GM12874 (cell line): Measurements from ENCODE around the gene PWWP2B.

Experiments used
- CTCF ChIP-seq: IDR thresholded peaks from 2 replicates; pipeline ENCODE4 v1.5.1; 2011; ENCODE audit warnings: low read depth, mild to moderate bottlenecking, control low read depth, low read length, moderate library complexity; ENCODE audit not compliant: insufficient read depth

Gene PWWP2B

GRCh38 chr10:132364594-132364970 lies 32.4 kb upstream of the PWWP2B start:
- TF ChIP-seq CTCF: no peak

- TF ChIP-seq CTCF: no peak
Observed at GRCh38 chr10:132365102-132365501, 31.9 kb upstream of the PWWP2B start.

DNA sequence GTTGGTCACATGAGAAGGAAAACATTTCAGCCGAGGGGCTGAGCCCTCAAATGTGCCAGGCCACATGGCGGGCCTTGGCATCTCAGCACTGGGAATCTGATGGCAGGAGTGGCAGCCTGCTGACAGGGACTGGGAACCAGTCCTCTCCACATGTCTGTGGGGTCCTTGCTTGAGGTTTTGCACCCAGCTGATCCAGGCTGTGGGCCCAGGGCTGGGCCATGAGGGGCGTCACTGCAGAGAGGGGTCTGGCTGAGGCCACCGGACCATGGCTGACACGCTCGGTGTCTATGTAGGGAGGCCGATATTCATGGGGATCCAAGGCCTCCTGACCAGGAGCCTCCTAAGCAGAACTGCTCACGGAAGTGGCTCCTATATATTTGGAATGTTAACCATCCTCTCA lies 31.0 kb upstream of the PWWP2B start:
- no peak for TF ChIP-seq CTCF

- TF ChIP-seq CTCF: no peak
Observed at GRCh38 chr10:132366499-132366898, 30.5 kb upstream of the PWWP2B start.

GRCh38 chr10:132368391-132368790 lies 28.6 kb upstream of the PWWP2B start:
- no peak for TF ChIP-seq CTCF

DNA sequence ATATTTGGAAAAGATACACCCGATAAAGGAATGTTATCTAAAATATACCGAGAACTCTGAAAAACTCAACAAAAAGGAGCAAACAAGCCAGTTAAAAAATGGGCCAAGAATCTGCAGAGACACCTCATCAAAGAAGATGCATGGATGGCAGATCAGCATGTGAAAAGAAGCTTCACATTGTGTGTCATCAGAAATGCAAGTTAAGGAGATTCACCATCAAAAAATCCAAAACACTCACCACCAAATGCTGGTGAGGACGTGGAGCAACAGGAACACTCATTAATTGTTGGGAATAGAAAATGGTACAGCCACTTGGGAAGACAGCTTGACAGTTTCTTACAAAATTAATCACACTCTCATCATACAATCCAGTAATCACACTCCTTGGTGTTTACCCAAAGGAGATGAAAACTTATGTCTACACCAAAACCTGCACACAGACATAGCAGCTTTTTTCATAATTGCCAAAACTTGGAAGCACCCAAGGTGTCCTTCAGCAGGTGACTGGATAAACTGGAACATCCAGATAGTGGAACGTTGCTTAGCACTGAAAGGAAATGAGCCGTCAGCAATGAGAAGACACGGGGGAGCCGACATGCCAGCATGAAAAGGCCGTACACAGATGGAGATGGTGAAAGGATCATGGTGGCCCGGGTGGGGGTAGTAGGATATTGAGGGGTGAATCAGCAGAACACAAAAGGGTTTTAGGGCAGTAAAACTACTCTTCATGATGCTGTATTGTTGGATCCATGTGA lies 27.9 kb upstream of the PWWP2B start:
- no peak for TF ChIP-seq CTCF

DNA sequence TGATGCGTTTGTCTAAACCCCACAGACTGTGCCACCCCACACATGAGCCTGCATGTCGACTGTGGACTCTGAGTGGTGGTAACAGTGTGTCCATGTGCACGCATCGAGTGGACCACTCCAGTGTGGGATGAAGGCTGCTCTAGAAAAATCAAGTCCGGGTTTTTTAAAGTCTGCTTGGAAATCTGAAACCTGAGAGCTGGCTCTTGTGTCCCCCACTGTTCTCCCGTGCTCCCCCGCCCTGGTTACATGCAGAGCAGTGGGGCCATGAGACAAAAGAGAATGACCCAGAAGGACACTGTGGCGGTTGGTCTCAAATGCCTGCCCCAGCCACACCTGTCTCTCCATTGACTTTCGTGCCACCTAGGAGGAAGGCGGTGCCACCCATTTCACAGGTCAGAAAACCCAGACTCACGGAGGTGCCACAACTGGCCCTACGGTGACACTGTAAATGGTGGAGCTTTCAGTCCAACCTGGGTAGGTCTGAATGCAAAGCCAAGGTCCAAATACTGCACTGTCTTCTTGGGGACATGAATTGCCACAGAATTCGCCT lies 27.3 kb upstream of the PWWP2B start:
- no peak for TF ChIP-seq CTCF
